Glutamatergic neuron (in vitro differentiated cells): ENCODE results near the gene IQGAP3. TPM values are rescaled to one million over a fixed set of nuclear protein-coding genes. Genes with fewer than 3 reads are reported as not detected.
A peak's percentile ranks its signal among the peaks of the same experiment; 100 is the strongest.

Source experiments
- DNase-seq: peaks from one replicate; pipeline ENCODE4 v3.0.0; 2022
- H3K27ac Mint-ChIP-seq: one replicate; pipeline ENCODE4 v1.8.0; 2020; ENCODE audit warnings: mild to moderate bottlenecking, mixed read lengths, inconsistent platforms; ENCODE audit not compliant: unreplicated experiment
- H3K27me3 Mint-ChIP-seq: one replicate; pipeline ENCODE4 v1.8.0; 2020; ENCODE audit warnings: mild to moderate bottlenecking, moderate library complexity, mixed read lengths, inconsistent platforms; ENCODE audit not compliant: unreplicated experiment
- H3K36me3 Mint-ChIP-seq: one replicate; pipeline ENCODE4 v1.8.0; 2020; ENCODE audit warnings: mild to moderate bottlenecking, mixed read lengths, inconsistent platforms; ENCODE audit not compliant: unreplicated experiment
- H3K4me1 Mint-ChIP-seq: one replicate; pipeline ENCODE4 v1.8.0; 2020; ENCODE audit warnings: mild to moderate bottlenecking, low read depth, mixed read lengths, inconsistent platforms; ENCODE audit not compliant: unreplicated experiment
- H3K4me3 Mint-ChIP-seq: one replicate; pipeline ENCODE4 v1.8.0; 2020; ENCODE audit warnings: mild to moderate bottlenecking, mixed read lengths, inconsistent platforms; ENCODE audit not compliant: unreplicated experiment
- H3K9me3 Mint-ChIP-seq: one replicate; pipeline ENCODE4 v1.8.0; 2020; ENCODE audit warnings: mild to moderate bottlenecking, moderate library complexity, mixed read lengths, inconsistent platforms; ENCODE audit not compliant: unreplicated experiment
- total RNA-seq: library from RNA; stranded (reverse); fragmentation: NEBNext Ultra II Directional; extraction: Animal tissue kit (Norgen Biotek cat#: 25700); gene quantifications from one replicate; pipeline ENCODE4 v1.2.1, GENCODE V29; 2021; ENCODE audit not compliant: unreplicated experiment
- TF ChIP-seq, protein P1 (sequence below): fragments of 200-600 bp; sonication (generic); IDR thresholded peaks from one replicate; pipeline ENCODE4 v1.5.0; 2021; ENCODE audit not compliant: partially characterized antibody, unreplicated experiment

The IQGAP3 gene
- total RNA-seq, 1 donor from 2014 or later: 6.1 TPM

- H3K9me3 Mint-ChIP-seq: peaks cover 25% of the 10 kb centered on the region
- peak overlapping the region; percentile 94 for H3K27ac Mint-ChIP-seq
- TF ChIP-seq, protein P1, sequence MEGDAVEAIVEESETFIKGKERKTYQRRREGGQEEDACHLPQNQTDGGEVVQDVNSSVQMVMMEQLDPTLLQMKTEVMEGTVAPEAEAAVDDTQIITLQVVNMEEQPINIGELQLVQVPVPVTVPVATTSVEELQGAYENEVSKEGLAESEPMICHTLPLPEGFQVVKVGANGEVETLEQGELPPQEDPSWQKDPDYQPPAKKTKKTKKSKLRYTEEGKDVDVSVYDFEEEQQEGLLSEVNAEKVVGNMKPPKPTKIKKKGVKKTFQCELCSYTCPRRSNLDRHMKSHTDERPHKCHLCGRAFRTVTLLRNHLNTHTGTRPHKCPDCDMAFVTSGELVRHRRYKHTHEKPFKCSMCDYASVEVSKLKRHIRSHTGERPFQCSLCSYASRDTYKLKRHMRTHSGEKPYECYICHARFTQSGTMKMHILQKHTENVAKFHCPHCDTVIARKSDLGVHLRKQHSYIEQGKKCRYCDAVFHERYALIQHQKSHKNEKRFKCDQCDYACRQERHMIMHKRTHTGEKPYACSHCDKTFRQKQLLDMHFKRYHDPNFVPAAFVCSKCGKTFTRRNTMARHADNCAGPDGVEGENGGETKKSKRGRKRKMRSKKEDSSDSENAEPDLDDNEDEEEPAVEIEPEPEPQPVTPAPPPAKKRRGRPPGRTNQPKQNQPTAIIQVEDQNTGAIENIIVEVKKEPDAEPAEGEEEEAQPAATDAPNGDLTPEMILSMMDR: no peak
- peak overlapping the region; percentile 88 for H3K4me3 Mint-ChIP-seq
- no peak for DNase-seq
- H3K4me1 Mint-ChIP-seq: peaks cover 28% of the 10 kb centered on the region
- H3K27me3 Mint-ChIP-seq: peaks cover 27% of the 10 kb centered on the region
- H3K36me3 Mint-ChIP-seq: no peaks in the 10 kb centered on the region
These were observed 68.5 kb downstream of the IQGAP3 start for GRCh38 chr1:156503698-156504437.

GRCh38 chr1:156502894-156503697 lies 69.3 kb downstream of the IQGAP3 start:
- DNase-seq: no peak
- Mint-ChIP-seq H3K4me1 (peaks cover 30% of the 10 kb centered on the region), H3K36me3 (no peaks in the 10 kb centered on the region), H3K9me3 (peaks cover 25% of the 10 kb centered on the region), H3K4me3 (no peak overlapping the region), H3K27ac (peak overlapping the region; percentile 46), H3K27me3 (peaks cover 28% of the 10 kb centered on the region)
- TF ChIP-seq, protein P1: no peak

DNA sequence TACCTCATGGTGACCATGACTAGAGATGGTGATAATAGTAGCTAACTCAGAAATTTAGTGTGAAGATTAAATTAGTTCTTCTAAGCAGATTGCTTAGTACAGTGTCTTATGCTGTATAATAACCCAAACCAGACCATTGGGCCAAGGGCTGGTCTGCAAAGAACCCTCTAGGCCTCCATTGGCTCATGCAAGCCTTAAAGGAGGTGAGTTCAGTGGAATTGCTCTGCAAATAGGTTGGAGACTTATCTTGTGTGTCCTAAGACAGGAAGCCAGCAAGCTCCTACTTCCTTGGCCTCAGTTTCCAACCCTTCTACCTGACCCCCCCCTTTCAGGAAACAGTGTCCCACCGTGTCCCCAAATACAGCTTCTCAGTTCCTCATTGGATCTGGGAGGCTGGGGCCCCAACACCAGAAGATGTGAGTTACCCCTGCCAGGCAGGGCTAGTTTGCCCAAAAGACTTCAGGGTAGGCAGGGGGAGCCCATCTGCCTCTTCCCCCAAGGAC lies 69.9 kb downstream of the IQGAP3 start:
- H3K9me3 Mint-ChIP-seq: peaks cover 25% of the 10 kb centered on the region
- no peak for DNase-seq
- TF ChIP-seq, protein P1: no peak
- H3K4me3 Mint-ChIP-seq: peak overlapping the region; percentile 78
- no peaks in the 10 kb centered on the region for H3K36me3 Mint-ChIP-seq
- peaks cover 26% of the 10 kb centered on the region for H3K27me3 Mint-ChIP-seq
- peak overlapping the region; percentile 85 for H3K27ac Mint-ChIP-seq
- H3K4me1 Mint-ChIP-seq: peaks cover 35% of the 10 kb centered on the region

DNA sequence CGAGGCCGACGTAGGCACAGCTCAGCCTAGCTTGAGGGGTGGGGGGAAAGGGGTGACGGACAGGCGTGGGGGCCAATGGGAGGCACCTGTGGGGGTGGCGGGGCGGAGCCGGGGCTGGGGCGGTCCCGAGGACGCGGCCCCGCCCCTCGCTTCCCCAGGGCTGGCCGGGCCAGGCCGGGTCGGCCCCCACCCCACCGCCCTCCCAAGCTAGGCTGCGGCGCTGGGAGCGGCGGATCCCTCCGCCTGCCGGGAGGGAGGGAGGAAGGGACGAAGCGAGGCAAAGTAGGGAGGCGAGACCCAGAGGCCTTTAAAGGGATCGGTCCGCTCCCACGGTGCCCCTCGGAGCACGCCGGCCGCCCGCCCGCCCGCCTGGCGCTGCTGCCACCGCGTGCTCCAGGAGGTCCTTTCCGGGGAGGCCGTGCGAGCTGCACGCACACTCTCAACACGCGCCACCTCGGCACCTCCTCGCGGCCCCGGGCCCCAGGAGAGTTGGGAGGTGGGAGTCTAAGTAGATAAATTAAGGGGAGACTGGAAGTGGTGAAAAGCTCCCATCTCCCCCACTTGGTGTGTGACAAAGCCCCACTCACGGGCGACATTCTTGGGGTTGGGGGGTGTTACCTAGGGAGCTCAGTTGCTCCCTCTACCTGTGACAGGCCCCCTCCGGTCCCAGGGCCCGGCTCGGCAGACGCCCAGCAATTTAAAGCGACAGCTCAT lies 71.4 kb downstream of the IQGAP3 start:
- H3K36me3 Mint-ChIP-seq: no peaks in the 10 kb centered on the region
- H3K4me1 Mint-ChIP-seq: peaks cover 49% of the 10 kb centered on the region
- peak overlapping the region; percentile 82 for H3K4me3 Mint-ChIP-seq
- TF ChIP-seq, protein P1: peak; percentile 33
- peaks cover 27% of the 10 kb centered on the region for H3K27me3 Mint-ChIP-seq
- DNase-seq: peak; percentile 96
- peak overlapping the region; percentile 85 for H3K27ac Mint-ChIP-seq
- H3K9me3 Mint-ChIP-seq: peaks cover 25% of the 10 kb centered on the region
